Uterus (tissue), 2 donors: Measurements from ENCODE around the gene DOCK1.

ENCODE experiments used
- CTCF ChIP-seq, 4 experiments: fragments of 200-600 bp in 2 of 4; fragments of 450-650 bp in 2 of 4; sonication (generic) in 2 of 4; IDR thresholded peaks; one replicate each; pipeline ENCODE4 v1.5.1; 2016 to 2019; ENCODE audit warnings: antibody characterized with exemption in 4 of 4, mild to moderate bottlenecking in 2 of 4, moderate library complexity in 1 of 4
- POLR2A ChIP-seq, 2 donors: fragments of 450-650 bp; IDR thresholded peaks; one replicate each; pipeline ENCODE4 v1.6.1; 2016; ENCODE audit warnings: antibody characterized with exemption in 2 of 2, mild to moderate bottlenecking in 1 of 2, moderate library complexity in 1 of 2

- TF ChIP-seq CTCF (IDR thresholded peaks at IDR 0.05) = no peak
- no peak for TF ChIP-seq POLR2A (IDR thresholded peaks at IDR 0.05)
Observed at GRCh38 chr10:126950401-126951105, 45.3 kb downstream of the DOCK1 start.
